Body of pancreas (tissue), 4 donors: ENCODE measurements around the gene AMACR. TPM values are rescaled to one million over a fixed set of nuclear protein-coding genes. Genes with fewer than 3 reads are reported as not detected.

Source experiments
- ATAC-seq: fragments of 150-250 bp; one replicate; pipeline ENCODE4 v1.9.1; 2016
- DNase-seq, 4 donors: peaks; one replicate each; pipeline ENCODE4 v3.0.0-alpha.2; 2019
- H3K27ac ChIP-seq, 4 donors: fragments of 200-600 bp; sonication (generic); 1 replicate in 3 of 4; 2 replicates in 1 of 4; pipeline versions ENCODE4 v1.5.1 to v1.6.1; 2016 to 2019; ENCODE audit warnings: mild to moderate bottlenecking in 1 of 4, mixed read lengths in 1 of 4, moderate library complexity in 1 of 4
- H3K27me3 ChIP-seq, 2 donors: fragments of 200-600 bp; sonication (generic); one replicate each; pipeline ENCODE4 v1.6.0; 2016; ENCODE audit warnings: mild to moderate bottlenecking in 1 of 2
- H3K36me3 ChIP-seq, 2 donors: fragments of 200-600 bp; sonication (generic); replicated peaks in 1 of 2; 2 replicates each; pipeline ENCODE4 v1.5.1; 2016; ENCODE audit warnings: low read depth in 2 of 2; ENCODE audit not compliant: insufficient read depth in 1 of 2
- H3K4me1 ChIP-seq: fragments of 200-600 bp; sonication (generic); one replicate; pipeline ENCODE4 v1.6.0; 2016
- H3K4me3 ChIP-seq, 2 donors: fragments of 200-600 bp; sonication (generic); 1 replicate in 1 of 2; 2 replicates in 1 of 2; pipeline ENCODE4 v1.5.1; 2016 to 2019
- H3K9me3 ChIP-seq, 3 donors: fragments of 200-600 bp; sonication (generic); 1 replicate in 2 of 3; 2 replicates in 1 of 3; pipeline ENCODE4 v1.5.1; 2016
- POLR2A ChIP-seq, 3 donors: fragments of 450-650 bp; IDR thresholded peaks; one replicate each; pipeline ENCODE4 v1.6.1; 2016; ENCODE audit warnings: antibody characterized with exemption in 3 of 3, mild to moderate bottlenecking in 2 of 3
- WGBS, 2 donors: methylation state at CpG; one replicate each; pipeline ENCODE4 v1.1.5; 2017; 5-methylcytosine and 5-hydroxymethylcytosine counted together
- intact Hi-C: fragments of 100-400 bp; cut with DNase I; formaldehyde crosslinking; loops from one replicate; pipeline ENCODE4 v1.15.1; 2023
- total RNA-seq, 2 donors: library from RNA; depleted of rRNA; stranded (reverse); fragments of >200 nt; gene quantifications; one replicate each; pipeline ENCODE4 v1.1.0, GENCODE V29; 2016
- TF ChIP-seq, protein P1 (sequence below), 7 experiments: fragments of 450-650 bp in 4 of 7; fragments of 200-600 bp in 3 of 7; sonication (generic) in 3 of 7; IDR thresholded peaks; one replicate each; pipeline ENCODE4 v1.5.1; 2016 to 2019; ENCODE audit warnings: antibody characterized with exemption in 7 of 7

Gene AMACR
- total RNA-seq, 2 donors from 2014 or later, result 5.4 to 7.3 TPM

DNA sequence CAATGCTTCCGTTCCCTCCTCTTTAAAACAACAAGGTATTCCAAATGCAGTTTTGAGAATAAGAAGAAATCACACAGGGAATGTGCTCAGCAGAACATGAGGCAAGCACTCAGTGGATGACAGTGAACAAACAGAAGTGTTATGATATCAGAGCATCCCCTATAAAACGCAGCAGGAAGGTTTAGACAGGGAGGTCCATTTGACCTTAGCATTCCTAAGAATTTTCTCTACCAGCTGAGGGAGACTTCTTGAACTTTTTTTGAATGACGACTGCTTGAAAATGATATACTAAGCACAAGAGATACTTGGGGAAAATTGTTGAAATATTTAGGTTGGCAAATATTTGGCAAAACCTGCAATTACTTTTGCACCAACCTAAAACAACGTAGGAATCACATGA lies 3.9 kb downstream of the AMACR start:
- ATAC-seq (no peak), DNase-seq (no peak)
- H3K27ac ChIP-seq, result no peak overlapping the region
- H3K36me3 ChIP-seq, result no peaks in the 10 kb centered on the region
- H3K27me3 ChIP-seq, result no peaks in the 10 kb centered on the region
- H3K4me1 ChIP-seq, result peaks cover 25% of the 10 kb centered on the region
- TF ChIP-seq, protein P1, sequence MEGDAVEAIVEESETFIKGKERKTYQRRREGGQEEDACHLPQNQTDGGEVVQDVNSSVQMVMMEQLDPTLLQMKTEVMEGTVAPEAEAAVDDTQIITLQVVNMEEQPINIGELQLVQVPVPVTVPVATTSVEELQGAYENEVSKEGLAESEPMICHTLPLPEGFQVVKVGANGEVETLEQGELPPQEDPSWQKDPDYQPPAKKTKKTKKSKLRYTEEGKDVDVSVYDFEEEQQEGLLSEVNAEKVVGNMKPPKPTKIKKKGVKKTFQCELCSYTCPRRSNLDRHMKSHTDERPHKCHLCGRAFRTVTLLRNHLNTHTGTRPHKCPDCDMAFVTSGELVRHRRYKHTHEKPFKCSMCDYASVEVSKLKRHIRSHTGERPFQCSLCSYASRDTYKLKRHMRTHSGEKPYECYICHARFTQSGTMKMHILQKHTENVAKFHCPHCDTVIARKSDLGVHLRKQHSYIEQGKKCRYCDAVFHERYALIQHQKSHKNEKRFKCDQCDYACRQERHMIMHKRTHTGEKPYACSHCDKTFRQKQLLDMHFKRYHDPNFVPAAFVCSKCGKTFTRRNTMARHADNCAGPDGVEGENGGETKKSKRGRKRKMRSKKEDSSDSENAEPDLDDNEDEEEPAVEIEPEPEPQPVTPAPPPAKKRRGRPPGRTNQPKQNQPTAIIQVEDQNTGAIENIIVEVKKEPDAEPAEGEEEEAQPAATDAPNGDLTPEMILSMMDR (IDR thresholded peaks at IDR 0.05), result no peak
- no peak for TF ChIP-seq POLR2A (IDR thresholded peaks at IDR 0.05)
- no peaks in the 10 kb centered on the region for H3K9me3 ChIP-seq
- intact Hi-C loops, result no loop called here
- no peak overlapping the region for H3K4me3 ChIP-seq
- WGBS, 2 donors, result 84 to 89% methylated on average over 4 of the region's 4 CpGs

DNA sequence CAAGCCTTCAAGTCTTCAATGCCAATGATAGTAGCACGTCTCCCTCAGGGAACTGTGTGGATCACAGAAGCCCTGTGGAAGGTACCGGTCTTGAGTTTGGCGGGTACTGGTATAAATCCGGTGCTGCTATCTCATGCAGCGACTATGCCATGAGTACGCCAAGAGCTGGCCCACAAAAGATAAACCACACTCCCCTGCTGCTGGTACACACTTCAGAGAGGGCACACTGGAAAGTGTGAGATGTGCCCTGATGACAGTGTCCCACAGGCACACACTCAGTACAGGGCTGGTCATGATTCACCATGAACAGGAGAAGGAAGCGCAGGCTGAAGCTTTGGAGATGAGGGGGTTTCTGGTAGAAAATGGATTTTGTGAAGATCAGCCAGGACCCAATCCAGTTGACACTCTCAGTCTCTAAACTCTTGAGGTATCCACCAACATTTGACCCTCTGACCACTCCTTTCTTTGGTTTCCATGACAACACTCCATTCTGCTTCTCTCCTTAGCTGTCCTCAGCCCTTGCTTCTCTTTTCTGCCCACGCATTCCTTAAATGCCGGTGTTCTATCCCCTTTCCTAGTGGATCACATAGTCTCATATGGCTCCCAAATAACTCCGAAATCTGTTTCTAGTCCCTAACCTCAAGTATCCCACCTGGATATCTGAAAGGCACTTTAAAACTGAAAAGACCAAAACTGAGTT lies 5.1 kb downstream of the AMACR start:
- H3K4me3 ChIP-seq, result no peak overlapping the region
- TF ChIP-seq, protein P1 (IDR thresholded peaks at IDR 0.05), result no peak
- no peak for TF ChIP-seq POLR2A (IDR thresholded peaks at IDR 0.05)
- no peaks in the 10 kb centered on the region for H3K9me3 ChIP-seq
- DNase-seq (no peak), ATAC-seq (no peak)
- H3K4me1 ChIP-seq, result peaks cover 21% of the 10 kb centered on the region
- 97% methylated on average over 10 of the region's 10 CpGs for WGBS, 2 donors
- intact Hi-C loops, result no loop called here
- H3K36me3 ChIP-seq, result no peaks in the 10 kb centered on the region
- H3K27me3 ChIP-seq, result no peaks in the 10 kb centered on the region
- H3K27ac ChIP-seq, result peak overlapping the region in 1 of 4 donors; percentile 83

DNA sequence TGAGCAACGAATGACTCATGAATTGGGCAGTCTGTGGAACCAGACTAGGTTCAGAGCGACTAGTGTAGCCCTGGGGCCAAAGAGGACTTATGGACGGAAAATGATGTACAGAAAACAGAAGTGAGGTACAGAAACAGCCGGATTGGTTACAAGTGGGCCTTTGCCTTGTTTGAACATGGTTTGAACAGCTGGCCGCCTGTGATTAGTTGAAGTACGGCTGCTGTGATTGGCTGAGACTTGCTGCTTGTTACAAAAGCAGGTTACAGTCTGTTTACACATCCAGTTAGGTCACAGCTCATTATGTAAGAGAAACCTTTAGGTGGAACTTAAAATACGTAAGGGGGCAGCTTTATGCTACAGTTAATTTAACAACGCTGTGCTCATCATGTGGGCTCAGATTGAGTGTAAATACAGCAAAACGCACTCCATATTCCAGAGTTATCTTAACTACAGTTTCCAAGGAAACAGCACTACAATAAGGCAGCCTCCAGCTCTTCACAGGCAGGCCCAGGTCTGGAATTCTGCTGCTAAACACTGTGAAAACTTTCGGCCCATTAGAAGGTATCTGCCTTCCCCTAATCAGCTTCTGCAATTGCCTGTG lies 6.5 kb downstream of the AMACR start:
- ATAC-seq (peak; percentile 94), DNase-seq (peak; percentile 83 to 93 (median 90))
- peaks cover 22% of the 10 kb centered on the region for H3K4me1 ChIP-seq
- no peaks in the 10 kb centered on the region for H3K27me3 ChIP-seq
- no peaks in the 10 kb centered on the region for H3K36me3 ChIP-seq
- no peaks in the 10 kb centered on the region for H3K9me3 ChIP-seq
- H3K27ac ChIP-seq, result peak overlapping the region; percentile 70 to 85 (median 84)
- H3K4me3 ChIP-seq, result no peak overlapping the region
- TF ChIP-seq, protein P1 (IDR thresholded peaks at IDR 0.05), result peak in 1 of 7 experiments; percentile 4
- TF ChIP-seq POLR2A (IDR thresholded peaks at IDR 0.05), result peak in 2 of 3 donors; percentile 29 to 50
- 38 to 49% methylated on average over 10 of the region's 10 CpGs for WGBS, 2 donors
- intact Hi-C loops, result no loop called here

DNA sequence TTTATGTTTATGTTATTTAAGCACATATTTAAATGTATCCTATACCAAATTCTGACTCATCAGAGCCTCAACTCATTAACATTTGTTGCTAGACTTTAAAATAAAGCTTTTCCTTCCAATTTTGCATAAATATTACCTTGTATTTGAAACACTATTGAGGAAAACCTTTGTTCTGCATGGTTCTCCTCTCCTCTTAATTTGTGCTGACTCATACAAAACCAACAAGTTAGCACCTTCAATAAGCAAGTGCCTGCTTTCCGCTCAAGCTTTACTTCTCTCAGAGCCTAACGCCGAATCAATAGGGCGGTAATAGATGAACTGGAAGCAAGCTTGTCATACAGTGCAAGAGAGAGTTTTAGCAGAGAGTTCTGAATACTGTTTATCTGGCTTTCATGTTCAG lies 7.9 kb downstream of the AMACR start:
- DNase-seq, result no peak
- H3K27ac ChIP-seq, result no peak overlapping the region
- no peak overlapping the region for H3K4me3 ChIP-seq
- WGBS, 2 donors, result 94 to 98% methylated on average over 4 of the region's 4 CpGs
- no peaks in the 10 kb centered on the region for H3K36me3 ChIP-seq
- no peak for ATAC-seq
- H3K4me1 ChIP-seq, result peaks cover 16% of the 10 kb centered on the region
- TF ChIP-seq, protein P1 (IDR thresholded peaks at IDR 0.05), result no peak
- TF ChIP-seq POLR2A (IDR thresholded peaks at IDR 0.05), result no peak
- H3K9me3 ChIP-seq, result no peaks in the 10 kb centered on the region
- intact Hi-C loops, result no loop called here
- H3K27me3 ChIP-seq, result no peaks in the 10 kb centered on the region
